ENCODE measurements around the gene LYZL4.

Gene LYZL4

GRCh38 chr3:42402394-42403096 is 7.9 kb downstream of the LYZL4 start:
- H3K4me3 ChIP-seq (replicated peaks; ENCODE audit: low read depth, low read length), result no peak overlapping the region

GRCh38 chr3:42398080-42398479 is 12.3 kb downstream of the LYZL4 start:
- no peak overlapping the region for H3K4me3 ChIP-seq (replicated peaks; ENCODE audit: low read depth, low read length)
- no peak for TF ChIP-seq CTCF (IDR thresholded peaks at IDR 0.05; ENCODE audit: low read length, missing control alignments)
- no peak for DNase-seq (ENCODE audit: low read depth)

More at GRCh38 chr3:42402394-42403096, 7.9 kb downstream of the LYZL4 start:
- TF ChIP-seq CTCF (IDR thresholded peaks at IDR 0.05; ENCODE audit: low read length, missing control alignments), result no peak
- DNase-seq (ENCODE audit: low read depth), result no peak

GRCh38 chr3:42397644-42398043 is 12.8 kb downstream of the LYZL4 start:
- DNase-seq (ENCODE audit: low read depth), result no peak
- no peak for TF ChIP-seq CTCF (IDR thresholded peaks at IDR 0.05; ENCODE audit: low read length, missing control alignments)
- H3K4me3 ChIP-seq (replicated peaks; ENCODE audit: low read depth, low read length), result no peak overlapping the region

GRCh38 chr3:42394579-42395288 is 15.7 kb downstream of the LYZL4 start:
- H3K4me3 ChIP-seq (replicated peaks; ENCODE audit: low read depth, low read length), result no peak overlapping the region
- no peak for TF ChIP-seq CTCF (IDR thresholded peaks at IDR 0.05; ENCODE audit: low read length, missing control alignments)
- DNase-seq (ENCODE audit: low read depth), result no peak

- peak; percentile 11 for DNase-seq (ENCODE audit: low read depth)
- no peak for TF ChIP-seq CTCF (IDR thresholded peaks at IDR 0.05; ENCODE audit: low read length, missing control alignments)
These were observed 22.4 kb downstream of the LYZL4 start for GRCh38 chr3:42387802-42388651.

GRCh38 chr3:42381551-42382082 is 28.8 kb downstream of the LYZL4 start:
- TF ChIP-seq CTCF (IDR thresholded peaks at IDR 0.05; ENCODE audit: low read length, missing control alignments), result no peak
- H3K4me3 ChIP-seq (replicated peaks; ENCODE audit: low read depth, low read length), result no peak overlapping the region
- DNase-seq (ENCODE audit: low read depth), result no peak

More at GRCh38 chr3:42387802-42388651, 22.4 kb downstream of the LYZL4 start:
- H3K4me3 ChIP-seq (replicated peaks; ENCODE audit: low read depth, low read length), result no peak overlapping the region
